Progenitor cell of endocrine pancreas (in vitro differentiated cells): ENCODE measurements around the gene FKBP7. TPM values are rescaled to one million over a fixed set of nuclear protein-coding genes. Genes with fewer than 3 reads are reported as not detected.

Source experiments
- DNase-seq: peaks from one replicate; pipeline ENCODE4 v3.0.0; 2021; ENCODE audit warnings: low spot score; ENCODE audit not compliant: unreplicated experiment
- H3K27ac Mint-ChIP-seq: 2 replicates; pipeline ENCODE4 v1.8.0; 2021; ENCODE audit warnings: mild to moderate bottlenecking, moderate library complexity, mixed read lengths
- H3K27me3 Mint-ChIP-seq: 2 replicates; pipeline ENCODE4 v1.8.0; 2021; ENCODE audit warnings: mixed read lengths
- H3K36me3 Mint-ChIP-seq: 2 replicates; pipeline ENCODE4 v1.8.0; 2022; ENCODE audit warnings: mixed read lengths; ENCODE audit not compliant: insufficient read depth
- H3K4me1 Mint-ChIP-seq: 2 replicates; pipeline ENCODE4 v1.8.0; 2021; ENCODE audit warnings: low read depth, mixed read lengths
- H3K4me3 Mint-ChIP-seq: 2 replicates; pipeline ENCODE4 v1.8.0; 2021; ENCODE audit warnings: low read depth, mild to moderate bottlenecking, moderate library complexity, mixed read lengths
- H3K9me3 Mint-ChIP-seq: 2 replicates; pipeline ENCODE4 v1.8.0; 2021; ENCODE audit warnings: low read depth, mixed read lengths
- total RNA-seq: library from RNA; stranded (reverse); gene quantifications from 2 replicates; pipeline ENCODE4 v1.2.1, GENCODE V29; 2021
- TF ChIP-seq, protein P1 (sequence below): fragments of 200-600 bp; sonication (generic); IDR thresholded peaks from one replicate; pipeline ENCODE4 v1.5.0; 2021; ENCODE audit warnings: antibody characterized with exemption, mild to moderate bottlenecking; ENCODE audit not compliant: unreplicated experiment

FKBP7 gene
- total RNA-seq, 1 donor from 2014 or later, result 15.8 TPM

GRCh38 chr2:178455947-178456346, 22.5 kb downstream of the FKBP7 start:
- Mint-ChIP-seq H3K36me3 (peaks cover 1% of the 10 kb centered on the region), H3K4me3 (no peak overlapping the region), H3K27me3 (no peaks in the 10 kb centered on the region), H3K4me1 (peaks cover 3% of the 10 kb centered on the region), H3K9me3 (no peaks in the 10 kb centered on the region), H3K27ac (no peak overlapping the region)
- no peak for DNase-seq
- TF ChIP-seq, protein P1, sequence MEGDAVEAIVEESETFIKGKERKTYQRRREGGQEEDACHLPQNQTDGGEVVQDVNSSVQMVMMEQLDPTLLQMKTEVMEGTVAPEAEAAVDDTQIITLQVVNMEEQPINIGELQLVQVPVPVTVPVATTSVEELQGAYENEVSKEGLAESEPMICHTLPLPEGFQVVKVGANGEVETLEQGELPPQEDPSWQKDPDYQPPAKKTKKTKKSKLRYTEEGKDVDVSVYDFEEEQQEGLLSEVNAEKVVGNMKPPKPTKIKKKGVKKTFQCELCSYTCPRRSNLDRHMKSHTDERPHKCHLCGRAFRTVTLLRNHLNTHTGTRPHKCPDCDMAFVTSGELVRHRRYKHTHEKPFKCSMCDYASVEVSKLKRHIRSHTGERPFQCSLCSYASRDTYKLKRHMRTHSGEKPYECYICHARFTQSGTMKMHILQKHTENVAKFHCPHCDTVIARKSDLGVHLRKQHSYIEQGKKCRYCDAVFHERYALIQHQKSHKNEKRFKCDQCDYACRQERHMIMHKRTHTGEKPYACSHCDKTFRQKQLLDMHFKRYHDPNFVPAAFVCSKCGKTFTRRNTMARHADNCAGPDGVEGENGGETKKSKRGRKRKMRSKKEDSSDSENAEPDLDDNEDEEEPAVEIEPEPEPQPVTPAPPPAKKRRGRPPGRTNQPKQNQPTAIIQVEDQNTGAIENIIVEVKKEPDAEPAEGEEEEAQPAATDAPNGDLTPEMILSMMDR, result no peak

DNA sequence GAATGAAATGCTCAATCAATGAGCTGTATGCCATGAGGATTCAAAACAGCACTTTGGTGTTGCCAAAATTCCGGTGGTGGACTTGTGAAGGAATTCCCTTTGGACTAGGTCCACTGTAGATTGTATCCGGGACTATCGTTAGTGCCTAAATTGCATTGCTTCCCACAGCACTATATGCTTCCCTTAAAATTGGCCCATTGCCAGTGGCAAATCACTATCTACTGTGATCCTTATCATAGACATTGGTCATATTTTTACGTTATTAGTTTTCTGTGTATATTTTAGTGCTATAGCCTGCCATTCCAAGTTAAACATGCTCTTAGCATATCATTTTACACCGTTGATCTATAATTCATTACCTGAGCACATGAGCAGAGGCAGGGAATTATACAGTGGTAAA, 25.5 kb downstream of the FKBP7 start:
- H3K36me3 Mint-ChIP-seq, result peaks cover 9% of the 10 kb centered on the region
- peaks cover 20% of the 10 kb centered on the region for H3K4me1 Mint-ChIP-seq
- no peak overlapping the region for H3K4me3 Mint-ChIP-seq
- H3K27ac Mint-ChIP-seq, result no peak overlapping the region
- TF ChIP-seq, protein P1, result no peak
- no peaks in the 10 kb centered on the region for H3K9me3 Mint-ChIP-seq
- DNase-seq, result no peak
- no peaks in the 10 kb centered on the region for H3K27me3 Mint-ChIP-seq

DNA sequence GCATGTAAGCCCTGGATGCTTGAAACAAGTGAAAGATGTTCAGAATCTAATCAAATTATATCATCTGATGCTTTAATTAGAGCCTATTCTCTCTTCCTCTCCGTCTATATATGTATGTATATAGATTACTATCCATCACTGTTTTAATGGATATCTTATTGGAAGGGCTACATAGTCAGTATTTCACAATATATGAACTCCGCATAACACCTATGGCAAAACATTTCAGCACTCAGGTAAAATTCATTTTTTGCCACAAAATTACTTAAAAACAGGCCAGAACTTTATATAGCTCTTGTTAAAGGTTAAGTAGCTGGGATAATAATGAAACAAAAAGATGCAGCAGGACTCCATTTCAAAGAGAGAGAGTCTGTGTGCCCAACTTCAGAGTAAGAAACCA, 26.1 kb downstream of the FKBP7 start:
- Mint-ChIP-seq H3K4me3 (peak overlapping the region; percentile 88), H3K27ac (peak overlapping the region; percentile 100), H3K9me3 (no peaks in the 10 kb centered on the region), H3K36me3 (peaks cover 12% of the 10 kb centered on the region), H3K4me1 (peaks cover 20% of the 10 kb centered on the region), H3K27me3 (no peaks in the 10 kb centered on the region)
- TF ChIP-seq, protein P1, result no peak
- no peak for DNase-seq

GRCh38 chr2:178450774-178451525, 27.4 kb downstream of the FKBP7 start, which contains the start of the genes PJVK and PRKRA:
Gene PJVK (plus strand): TSS chr2:178451378. CDS start chr2:178453410, 2,032 bp downstream.
Gene PRKRA (minus strand): TSS chr2:178451175. CDS start chr2:178451030, 145 bp downstream.
- Mint-ChIP-seq H3K9me3 (no peaks in the 10 kb centered on the region), H3K36me3 (peaks cover 19% of the 10 kb centered on the region), H3K27ac (peak within 1 kb of the TSS; percentile 100)

GRCh38 chr2:178450524-178450773, 28.0 kb downstream of the FKBP7 start:
- Mint-ChIP-seq H3K27ac (peak overlapping the region; percentile 95), H3K4me3 (peak overlapping the region; percentile 84), H3K36me3 (peaks cover 19% of the 10 kb centered on the region), H3K9me3 (no peaks in the 10 kb centered on the region), H3K4me1 (peaks cover 20% of the 10 kb centered on the region), H3K27me3 (no peaks in the 10 kb centered on the region)
- no peak for DNase-seq
- TF ChIP-seq, protein P1, result no peak

More at GRCh38 chr2:178450774-178451525, 27.4 kb downstream of the FKBP7 start, which contains the start of the genes PJVK and PRKRA:
- TF ChIP-seq, protein P1, result no peak
- Mint-ChIP-seq H3K4me3 (peak within 1 kb of the TSS; percentile 88), H3K27me3 (no peaks in the 10 kb centered on the region), H3K4me1 (peaks cover 20% of the 10 kb centered on the region)
- peak; percentile 99 for DNase-seq
